NCI-H2107 (cell line): Measurements from ENCODE around the gene BMPR2.
"Not testable (repeated sequence)": the region's sequence is repeated elsewhere in the genome, so short reads cannot be mapped to it uniquely, and the experiment has no call there.

Experiments
- DNase-seq: peaks from one replicate; lab custom pipeline; 2025; lab: John Stamatoyannopoulos, UW

The BMPR2 gene

GRCh38 chr2:202382684-202383083, 6.6 kb downstream of the BMPR2 start:
- DNase-seq = no peak

GRCh38 chr2:202386495-202386894, 10.4 kb downstream of the BMPR2 start:
- DNase-seq = not testable (repeated sequence)

- no peak for DNase-seq
Measured at GRCh38 chr2:202387608-202388342, 11.6 kb downstream of the BMPR2 start.

GRCh38 chr2:202400941-202401340, 24.8 kb downstream of the BMPR2 start:
- no peak for DNase-seq

GRCh38 chr2:202405798-202406197, 29.7 kb downstream of the BMPR2 start:
- no peak for DNase-seq

GRCh38 chr2:202406445-202406978, 30.4 kb downstream of the BMPR2 start:
- no peak for DNase-seq

DNA sequence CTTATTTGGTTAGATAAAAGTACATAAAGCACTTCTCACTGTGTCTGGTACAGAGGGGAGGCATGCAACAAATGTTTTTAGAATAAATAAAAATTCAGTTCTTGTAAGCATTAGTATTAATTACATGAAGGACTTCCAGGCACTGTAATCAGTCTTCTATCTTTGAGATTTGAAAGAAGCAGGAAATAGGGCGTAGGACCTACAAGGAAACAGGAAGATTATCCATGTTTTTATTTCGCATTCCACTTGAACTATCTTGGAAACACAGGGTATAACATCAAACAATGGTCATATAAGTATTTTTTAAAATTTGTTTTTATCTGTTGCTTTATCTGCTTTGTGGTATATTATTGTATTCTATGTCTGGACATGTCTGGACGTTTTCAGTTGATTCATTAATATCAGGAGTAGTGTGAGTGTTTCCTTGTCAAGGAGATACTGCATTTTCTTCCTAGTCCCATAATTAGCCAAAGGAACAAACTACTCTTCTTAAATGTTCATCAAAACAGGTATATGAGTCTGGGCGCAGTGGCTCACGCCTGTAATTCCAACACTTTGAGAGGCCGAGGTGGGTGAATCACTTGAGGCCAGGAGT, 32.5 kb downstream of the BMPR2 start:
- DNase-seq = no peak

GRCh38 chr2:202410092-202410491, 34.0 kb downstream of the BMPR2 start:
- DNase-seq = no peak

DNA sequence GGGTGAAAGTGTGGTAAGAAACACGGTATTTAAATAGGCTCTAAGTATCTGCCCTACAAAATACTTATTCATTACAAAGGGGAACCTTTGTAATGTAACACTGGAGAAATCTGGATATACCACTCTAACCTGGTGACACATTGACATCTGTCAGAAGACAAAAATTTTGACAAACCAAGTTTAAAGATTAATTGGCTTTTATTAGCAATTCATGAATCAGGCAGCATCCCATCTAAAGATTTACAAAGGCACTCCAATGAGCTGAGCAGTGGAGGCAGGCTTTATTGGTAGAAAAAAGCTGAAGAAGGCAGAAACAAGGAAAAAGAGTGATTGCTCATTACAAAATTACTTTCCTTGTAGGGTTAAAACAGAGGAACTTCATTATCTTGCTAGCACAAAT, 35.0 kb downstream of the BMPR2 start:
- no peak for DNase-seq

DNA sequence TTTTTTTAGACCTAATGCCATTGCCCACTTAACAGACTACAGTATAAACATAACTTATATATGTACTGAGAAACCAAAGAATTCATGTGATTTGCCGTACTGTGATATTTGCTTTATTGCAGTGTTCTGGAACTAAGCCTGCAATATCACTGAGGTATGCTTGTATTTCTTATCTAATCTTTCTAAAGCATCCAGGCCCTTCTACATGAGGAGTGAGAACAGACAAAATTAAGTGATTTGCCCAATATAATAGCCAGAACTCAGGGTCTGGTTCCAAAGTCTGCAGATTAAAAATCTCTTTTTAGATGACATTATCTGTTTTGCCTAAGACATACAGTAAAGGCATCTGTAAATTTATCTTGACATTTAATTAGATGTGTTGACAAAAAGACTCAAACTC, 41.9 kb downstream of the BMPR2 start:
- DNase-seq = no peak

GRCh38 chr2:202418511-202418910, 42.4 kb downstream of the BMPR2 start:
- DNase-seq = no peak

DNA sequence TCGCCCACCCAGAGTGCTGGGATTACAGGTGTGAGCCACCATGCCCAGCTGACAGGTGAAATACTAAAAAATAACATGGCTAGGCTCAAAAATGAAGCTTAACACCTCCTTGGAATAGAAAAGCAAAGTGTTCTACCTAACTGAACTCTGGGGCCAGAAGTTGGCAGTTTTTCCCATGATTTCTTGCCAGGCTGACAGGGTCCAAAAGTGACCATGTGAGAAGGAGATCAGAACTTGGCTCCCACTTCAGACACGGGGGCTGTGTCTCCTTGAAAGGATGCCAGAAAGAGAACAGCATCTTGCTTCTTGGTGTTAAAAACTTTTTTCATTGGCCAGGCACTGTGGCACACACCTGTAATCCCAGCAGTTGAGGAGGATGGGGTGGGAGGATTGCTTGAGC, 47.0 kb downstream of the BMPR2 start:
- DNase-seq = no peak

DNA sequence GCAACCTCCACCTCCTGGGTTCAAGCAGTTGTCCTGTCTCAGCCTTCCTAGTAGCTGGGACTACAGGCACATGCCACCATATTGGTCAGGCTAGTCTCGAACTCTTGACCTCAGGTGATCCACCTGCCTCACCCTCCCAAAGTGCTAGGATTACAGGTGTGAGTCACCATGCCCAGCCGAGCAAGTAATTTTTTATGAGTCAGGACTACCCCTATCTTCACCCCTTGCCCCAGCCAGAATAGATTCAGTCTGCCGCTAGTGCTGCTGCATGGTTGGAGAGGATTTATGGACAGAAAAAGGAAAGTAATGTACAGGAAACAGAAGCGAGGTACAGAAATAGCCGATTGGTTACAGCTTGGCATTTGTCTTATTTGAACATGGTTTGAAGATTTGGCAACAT, 48.9 kb downstream of the BMPR2 start:
- DNase-seq = no peak

GRCh38 chr2:202426751-202427150, 50.6 kb downstream of the BMPR2 start:
- DNase-seq = no peak

- no peak for DNase-seq
Measured at GRCh38 chr2:202429164-202429980, 53.2 kb downstream of the BMPR2 start.

GRCh38 chr2:202432776-202433175, 56.6 kb downstream of the BMPR2 start:
- DNase-seq = no peak

- no peak for DNase-seq
Measured at GRCh38 chr2:202434472-202434871, 58.3 kb downstream of the BMPR2 start.

- no peak for DNase-seq
Measured at GRCh38 chr2:202436626-202437025, 60.5 kb downstream of the BMPR2 start.

- not testable (repeated sequence) for DNase-seq
Measured at GRCh38 chr2:202440117-202440516, 64.0 kb downstream of the BMPR2 start.

DNA sequence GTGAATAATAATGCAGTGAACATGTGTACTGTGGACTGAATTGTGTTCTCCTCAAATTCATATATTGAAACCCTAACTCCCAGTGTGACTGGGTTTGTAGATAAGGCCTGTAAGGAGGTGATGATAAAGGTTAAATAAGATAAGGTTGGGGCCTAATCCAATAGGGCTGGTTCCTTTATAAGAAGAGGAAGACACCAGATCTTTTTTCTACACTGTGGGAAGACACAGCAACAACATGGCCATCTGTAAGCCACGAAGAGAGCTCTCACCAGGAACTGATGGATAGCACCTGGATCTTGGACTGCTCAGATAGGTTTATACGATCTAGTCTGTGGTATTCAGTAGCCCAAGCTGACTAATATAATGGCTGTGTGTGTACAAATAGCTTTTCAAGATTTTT, 66.8 kb downstream of the BMPR2 start:
- no peak for DNase-seq

DNA sequence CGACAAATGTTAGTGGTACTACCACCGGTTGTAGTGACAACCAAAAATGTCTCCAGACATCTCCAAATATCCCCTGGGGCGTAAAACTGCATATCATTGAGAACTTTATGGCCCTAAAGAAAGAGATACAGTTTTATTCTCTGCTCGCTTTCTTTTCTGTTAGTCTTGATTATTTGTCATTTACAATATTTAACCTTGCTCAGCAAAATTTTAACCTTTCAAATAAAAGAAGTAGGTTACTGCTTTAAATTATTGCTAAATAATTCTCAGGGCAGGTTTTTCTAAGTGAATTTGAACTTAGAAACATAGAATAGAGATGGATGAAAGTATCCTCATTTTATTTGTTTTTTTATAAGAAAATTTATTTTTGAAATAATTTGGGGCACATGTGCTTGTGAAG, 67.9 kb downstream of the BMPR2 start:
- DNase-seq = no peak

DNA sequence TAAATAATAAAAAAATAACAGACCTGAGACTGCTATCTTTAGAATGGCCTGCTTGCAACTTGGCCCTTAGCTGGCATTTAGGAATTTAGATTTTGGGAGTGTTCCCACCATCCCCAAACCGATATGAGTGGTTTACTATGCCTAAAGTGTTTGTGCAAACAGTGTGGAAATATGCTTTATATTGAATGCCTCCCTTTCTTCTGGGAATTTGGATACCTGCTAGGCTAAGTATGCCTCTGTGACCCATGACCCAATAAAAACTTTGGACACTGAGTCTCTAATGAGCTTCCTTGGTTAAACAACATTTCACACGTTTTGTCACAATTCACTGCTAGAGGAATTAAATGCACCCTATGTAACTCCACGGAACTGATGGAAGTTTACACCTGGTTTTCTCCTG, 73.2 kb downstream of the BMPR2 start:
- DNase-seq = no peak

GRCh38 chr2:202450785-202451184, 74.7 kb downstream of the BMPR2 start:
- DNase-seq = no peak
